OCI-LY3 (cell line): ENCODE measurements around the gene TM4SF18.

Experiments used
- CTCF ChIP-seq: fragments of 200-600, 300-600 bp; sonication (generic); IDR thresholded peaks from 2 replicates; pipeline ENCODE4 v1.5.1; 2014; ENCODE audit warnings: antibody characterized with exemption, low read length, low read depth
- EZH2phosphoT487 ChIP-seq: fragments of 200-600 bp; shearing (Covaris generic); IDR thresholded peaks from 2 replicates; pipeline ENCODE4 v1.6.1; 2018; ENCODE audit warnings: antibody characterized with exemption, mixed run types, low read depth

DNA sequence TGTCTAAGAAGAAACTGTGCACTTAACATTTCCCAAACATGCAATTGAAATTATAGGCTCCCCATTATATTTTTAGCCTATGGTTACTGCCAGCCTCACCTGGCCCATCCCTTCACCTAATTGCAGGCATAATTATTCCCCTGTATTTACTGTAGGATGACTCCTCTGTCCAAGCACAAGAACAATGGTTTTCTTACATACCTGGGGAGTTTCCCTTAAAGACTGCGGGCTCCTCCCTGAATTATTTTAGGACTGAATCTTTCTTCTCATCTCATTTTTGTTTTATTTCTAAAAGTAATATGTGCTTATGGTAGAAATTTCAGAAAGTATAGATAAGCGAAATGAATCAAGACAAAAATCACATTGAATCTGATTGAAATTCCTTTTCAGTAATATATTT is 32.6 kb upstream of the TM4SF18 start:
- TF ChIP-seq CTCF = no peak
- TF ChIP-seq EZH2phosphoT487 = no peak
